GM18867 (cell line): ENCODE measurements around the gene PTRH2.

ENCODE experiments used
- ATAC-seq: cut with Tn5 transposase; IDR thresholded peaks from one replicate; pipeline ENCODE4 v1.9.1; 2021; ENCODE audit warnings: mild to moderate bottlenecking, moderate library complexity; ENCODE audit not compliant: unreplicated experiment

PTRH2 gene

DNA sequence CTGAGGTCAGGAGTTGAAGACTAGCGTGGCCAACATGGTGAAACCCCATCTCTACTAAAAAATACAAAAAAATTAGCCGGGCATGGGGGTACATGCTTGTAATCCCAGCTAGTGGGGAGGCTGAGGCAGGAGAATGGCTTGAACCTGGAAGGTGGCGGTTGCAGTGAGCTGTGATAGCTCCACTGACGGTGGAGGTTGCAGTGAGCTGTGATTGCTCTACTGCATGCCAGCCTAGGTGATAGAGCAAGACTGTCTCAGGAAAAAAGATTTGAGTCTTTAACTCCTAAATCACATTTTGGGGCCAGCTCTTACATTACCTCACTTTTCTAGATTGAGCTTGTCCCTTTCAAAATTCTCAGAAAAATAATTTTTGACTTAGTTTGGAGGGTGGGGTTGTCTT is 15.4 kb upstream of the PTRH2 start:
- ATAC-seq, result no peak

DNA sequence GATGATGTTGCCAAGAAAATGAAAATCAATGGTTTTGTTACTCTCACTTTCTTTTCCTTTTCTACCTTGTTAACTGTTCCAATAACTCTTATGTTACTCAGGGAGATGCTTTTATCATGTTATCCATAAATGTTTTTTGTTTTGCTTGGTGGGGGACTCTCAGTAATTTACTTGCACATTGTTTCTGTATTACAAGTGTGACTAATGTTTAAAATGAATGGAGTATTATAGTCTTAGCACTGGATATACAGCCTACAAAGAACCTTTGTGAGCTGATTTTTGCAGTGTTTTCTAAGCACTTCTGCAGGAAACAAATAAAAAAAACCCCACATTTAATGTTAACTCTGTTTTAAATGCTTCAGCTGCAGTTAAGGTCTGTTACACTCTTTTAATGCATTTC is 12.3 kb upstream of the PTRH2 start:
- no peak for ATAC-seq

DNA sequence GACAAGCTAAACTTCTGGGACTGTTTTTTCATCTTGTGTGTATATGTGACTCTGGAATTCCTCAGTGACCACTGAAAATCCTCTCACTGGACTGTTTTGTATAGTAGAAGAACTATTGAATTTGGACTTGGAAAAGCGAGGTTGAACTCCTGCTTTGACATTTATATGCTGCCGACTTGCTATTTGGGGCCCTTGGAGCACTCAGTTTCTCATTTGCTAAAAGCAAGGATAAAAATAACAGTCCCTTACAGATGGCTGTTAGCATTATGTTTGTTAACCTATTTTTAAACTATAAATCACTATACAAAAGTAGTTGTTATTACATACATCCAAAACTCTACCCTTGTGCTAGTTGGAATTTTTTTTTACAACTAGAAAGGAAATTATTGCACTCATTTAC is 9.2 kb upstream of the PTRH2 start:
- ATAC-seq, result no peak

DNA sequence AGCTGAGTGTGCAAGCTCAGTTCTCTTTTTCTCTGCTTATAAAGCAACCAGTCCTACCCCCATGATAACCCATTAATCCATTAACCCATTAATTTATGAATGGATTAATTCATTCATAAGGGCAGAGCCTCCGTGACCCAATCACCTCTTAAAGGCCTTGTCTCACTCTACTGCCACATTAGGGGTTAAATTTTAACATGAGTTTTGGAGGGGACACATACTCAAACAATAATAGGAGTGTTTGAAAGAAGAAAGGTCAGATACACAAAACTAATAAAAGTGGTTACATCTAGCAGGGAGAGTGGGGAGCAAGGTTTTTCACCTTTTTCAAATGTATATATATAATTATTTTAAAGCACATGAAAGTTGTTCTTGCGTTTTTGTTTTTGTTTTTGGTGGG is 7.0 kb upstream of the PTRH2 start:
- ATAC-seq, result no peak

DNA sequence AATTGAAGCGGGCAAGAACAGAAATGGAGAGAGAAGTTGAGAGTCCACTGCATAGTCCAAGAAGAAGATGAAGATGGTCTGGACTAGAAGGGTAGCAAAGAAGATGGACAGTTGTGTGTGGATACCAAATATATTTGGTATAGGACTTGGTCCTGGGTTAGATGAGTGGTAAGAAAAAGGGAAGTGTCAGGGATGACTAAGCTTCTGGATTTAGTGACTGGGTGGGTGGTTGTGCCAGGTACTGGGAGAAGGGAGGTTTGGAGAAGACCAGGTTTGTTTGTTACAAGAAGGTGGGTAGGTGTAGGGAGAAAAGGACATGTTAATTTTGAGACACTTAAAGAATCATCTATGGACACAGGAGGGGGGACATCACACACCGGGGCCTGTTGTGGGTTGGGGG is 5.6 kb upstream of the PTRH2 start:
- ATAC-seq, result no peak

DNA sequence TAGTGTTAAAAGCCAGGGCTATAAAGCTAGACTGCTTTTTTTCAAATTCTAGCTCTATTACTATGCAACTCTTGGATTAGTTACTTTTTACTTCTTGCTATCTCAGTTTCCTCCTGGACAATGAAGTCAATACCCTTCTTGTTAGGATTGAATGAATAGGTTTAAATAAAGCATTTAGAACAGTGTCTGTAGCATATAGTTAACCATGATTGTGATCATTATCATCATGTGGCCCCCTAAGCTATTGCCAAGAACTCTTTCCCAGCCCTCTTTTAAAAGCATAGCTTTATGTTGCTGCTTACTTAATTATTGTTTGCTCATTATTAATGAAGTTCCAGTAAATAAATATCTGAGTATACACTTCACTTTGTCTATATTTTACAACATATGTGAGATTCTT is 4.7 kb upstream of the PTRH2 start:
- no peak for ATAC-seq

DNA sequence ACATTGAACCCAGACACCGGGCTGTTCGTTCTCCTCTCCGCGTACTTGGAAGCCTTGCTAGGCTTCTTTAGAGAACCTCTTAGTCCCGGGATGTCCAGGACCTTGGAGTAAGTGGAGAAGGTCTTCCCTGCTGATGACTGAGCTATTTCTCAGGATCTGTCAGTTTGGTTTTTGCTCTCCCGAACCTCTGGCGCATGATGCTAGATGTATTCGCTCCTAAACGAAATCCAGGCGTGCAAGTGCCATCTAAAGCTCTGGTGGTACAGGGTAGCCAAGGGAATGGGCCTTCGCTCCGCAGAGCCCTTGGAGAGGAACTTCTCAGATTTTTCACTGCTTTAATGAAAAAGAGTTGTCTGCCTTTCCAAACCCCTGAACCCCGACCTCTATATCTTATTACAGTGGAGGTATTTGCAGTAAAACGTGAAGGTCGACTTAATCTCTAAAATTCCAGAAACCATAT is 771 bp upstream of the PTRH2 start:
- no peak for ATAC-seq

DNA sequence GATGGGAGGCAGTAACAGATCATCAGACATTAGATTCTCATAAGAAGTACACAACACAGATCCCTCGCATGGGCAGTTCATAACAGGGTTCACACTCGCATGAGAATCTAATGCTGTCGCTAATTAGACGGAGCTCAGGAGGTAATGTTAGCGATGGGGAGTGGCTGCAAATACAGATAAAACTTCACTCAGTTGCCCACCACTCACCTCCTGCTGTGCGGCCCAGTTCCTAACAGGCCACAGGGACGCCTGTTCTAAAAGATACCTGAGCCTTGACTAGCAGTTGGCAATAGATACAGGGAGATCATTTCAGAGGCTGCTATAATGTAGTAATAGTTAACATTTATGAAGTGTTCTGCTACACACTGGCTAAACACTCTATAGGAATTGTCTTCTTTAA is 4.9 kb downstream of the PTRH2 start:
- ATAC-seq, result no peak

DNA sequence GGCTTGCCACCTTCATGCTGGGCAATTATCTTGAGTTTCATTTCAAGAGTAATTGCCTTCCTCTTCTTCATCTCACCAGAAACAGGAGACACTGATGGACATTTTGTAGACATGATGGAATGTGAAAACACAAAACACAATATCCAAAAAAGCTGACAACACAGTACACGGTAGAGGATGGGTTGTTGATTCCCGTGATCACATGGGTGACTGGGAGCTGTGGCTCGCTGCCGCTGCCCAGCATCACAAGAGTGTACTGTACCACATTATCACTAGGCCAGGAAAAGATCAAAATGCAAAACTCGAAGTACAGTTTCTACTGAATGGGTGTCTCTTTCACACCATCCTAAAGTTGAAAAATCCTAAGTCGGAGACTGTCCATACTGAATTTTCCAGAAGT is 7.4 kb downstream of the PTRH2 start:
- no peak for ATAC-seq

DNA sequence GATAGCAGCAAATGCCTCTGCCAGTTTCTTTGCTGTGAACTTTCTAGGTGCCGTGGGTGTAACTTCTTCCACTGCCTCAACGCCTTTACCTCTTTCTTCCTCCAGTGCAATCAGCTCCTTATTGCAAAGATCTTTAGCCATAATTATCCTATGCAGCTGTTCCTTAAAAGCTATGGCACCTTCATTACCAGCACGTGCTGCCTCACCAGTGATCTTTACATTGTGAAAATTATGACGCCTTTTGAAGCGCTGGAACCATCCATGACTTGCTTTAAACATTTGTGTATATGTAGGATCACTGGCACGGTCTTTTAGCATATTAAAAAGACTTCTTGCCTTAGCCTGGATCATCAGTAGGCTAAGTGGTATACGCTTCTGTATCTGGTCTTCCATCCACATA is 8.0 kb downstream of the PTRH2 start:
- no peak for ATAC-seq

DNA sequence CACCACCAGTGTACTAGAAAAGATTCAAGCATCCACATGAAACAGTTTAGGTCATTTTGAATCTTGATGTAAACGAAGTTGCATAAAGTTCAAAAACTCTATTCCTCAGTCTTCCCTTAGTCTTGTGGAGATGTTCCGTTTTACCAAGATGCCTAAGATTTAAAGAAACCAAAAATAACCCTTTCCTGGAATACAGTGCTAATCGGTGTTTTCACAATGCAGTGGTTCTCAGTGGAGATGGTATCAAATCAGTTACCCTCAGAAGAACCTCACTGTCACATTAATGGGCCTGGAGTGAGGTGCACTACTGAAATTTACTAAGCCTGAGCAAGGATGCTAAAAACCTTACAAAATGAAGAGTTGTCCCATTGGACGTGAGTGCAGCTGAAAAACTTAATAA is 9.1 kb downstream of the PTRH2 start:
- no peak for ATAC-seq

DNA sequence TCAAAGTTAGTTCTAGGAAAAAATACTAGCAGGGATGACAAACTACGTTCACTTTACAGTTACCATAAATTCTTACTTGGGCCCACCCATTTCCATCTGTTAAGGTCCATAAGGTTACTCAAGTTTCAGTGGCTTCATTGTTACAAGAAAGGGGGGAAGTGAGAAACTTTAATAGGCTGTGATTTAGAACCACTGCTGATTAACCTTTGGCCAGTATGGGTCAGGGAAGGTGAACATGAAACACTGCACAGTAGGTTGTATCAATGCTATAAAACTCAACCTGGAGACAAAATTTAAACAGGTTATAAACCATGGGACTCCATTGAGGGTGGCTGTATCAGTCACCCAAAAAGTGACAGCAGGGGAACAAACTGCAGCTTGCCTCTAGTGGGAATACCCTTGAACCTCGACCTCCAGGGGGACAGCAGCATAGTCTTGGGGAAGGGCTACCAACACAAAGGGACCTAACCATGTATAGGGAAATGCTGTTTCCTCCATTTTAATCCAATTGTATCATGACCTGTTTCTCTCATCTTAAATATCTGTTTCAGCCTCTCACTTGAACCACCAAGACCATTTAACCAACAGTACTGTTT is 10.4 kb downstream of the PTRH2 start:
- ATAC-seq, result no peak

DNA sequence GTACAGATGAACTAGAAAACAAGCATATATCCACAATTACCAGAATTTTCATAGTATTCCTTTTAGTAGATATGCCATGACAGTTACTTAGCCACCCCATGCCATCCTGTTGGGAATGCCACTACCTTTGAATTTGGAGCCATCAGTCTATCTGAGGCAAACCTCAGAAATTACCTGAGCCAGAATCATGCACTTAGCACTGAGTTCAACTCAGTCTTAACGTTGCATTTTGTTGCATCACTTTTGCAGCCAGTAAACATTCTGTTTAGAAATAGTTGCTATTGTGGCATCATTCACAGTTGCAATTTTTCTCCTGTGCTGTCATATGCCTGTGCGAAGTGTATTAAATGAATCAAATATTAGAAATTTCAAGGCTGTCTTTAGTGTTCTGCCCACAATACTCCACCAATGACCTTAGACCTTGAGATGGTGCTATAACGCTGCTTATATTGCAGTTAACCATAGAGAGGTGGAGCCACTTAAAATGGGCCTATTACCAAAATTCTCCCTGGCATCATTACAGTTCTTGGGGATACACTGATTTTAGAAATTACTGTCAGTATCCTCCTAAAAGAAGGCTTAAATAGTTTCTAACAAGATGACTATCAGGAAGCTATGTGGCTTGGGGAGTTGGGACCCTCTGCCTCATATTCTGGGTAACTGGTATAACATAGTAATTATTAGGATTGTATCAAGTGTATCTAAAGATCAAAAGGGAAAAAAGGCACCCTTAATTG is 11.1 kb downstream of the PTRH2 start:
- ATAC-seq, result no peak

DNA sequence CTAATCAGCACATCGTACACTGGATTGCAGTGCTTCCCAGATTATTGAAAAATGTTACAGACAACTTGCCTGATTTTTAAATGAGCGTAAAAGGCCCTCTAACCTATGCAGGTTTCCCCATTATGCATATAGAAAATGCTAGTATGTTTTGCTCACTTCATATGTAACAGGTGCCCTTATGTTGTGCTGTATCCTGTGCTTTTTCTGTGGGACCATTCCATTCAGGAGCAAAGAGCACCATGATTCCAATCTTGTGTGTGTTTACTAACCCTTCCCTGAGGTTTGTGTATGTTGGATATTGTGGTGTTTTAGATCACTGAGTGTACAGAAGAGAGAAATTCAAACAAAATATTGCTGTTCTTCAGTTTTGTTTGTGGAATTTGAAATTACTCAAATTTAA is 12.9 kb downstream of the PTRH2 start:
- no peak for ATAC-seq

DNA sequence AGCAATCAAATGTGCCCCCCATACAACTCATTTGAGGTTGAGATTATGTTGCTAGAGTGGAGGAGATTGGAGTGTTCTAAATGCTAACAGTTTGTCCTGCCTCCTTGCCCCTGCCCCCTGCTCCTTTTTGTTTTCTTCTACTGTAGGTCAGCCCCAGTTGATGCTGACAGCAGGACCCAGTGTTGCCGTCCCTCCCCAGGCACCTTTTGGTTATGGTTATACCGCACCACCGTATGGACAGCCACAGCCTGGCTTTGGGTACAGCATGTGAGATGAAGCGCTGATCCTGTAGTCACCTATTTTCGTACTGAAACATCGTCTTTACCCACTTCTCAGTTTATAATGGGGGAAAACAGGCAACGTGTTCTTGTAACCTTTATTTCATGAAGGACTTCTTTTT is 13.6 kb downstream of the PTRH2 start:
- ATAC-seq, result no peak

DNA sequence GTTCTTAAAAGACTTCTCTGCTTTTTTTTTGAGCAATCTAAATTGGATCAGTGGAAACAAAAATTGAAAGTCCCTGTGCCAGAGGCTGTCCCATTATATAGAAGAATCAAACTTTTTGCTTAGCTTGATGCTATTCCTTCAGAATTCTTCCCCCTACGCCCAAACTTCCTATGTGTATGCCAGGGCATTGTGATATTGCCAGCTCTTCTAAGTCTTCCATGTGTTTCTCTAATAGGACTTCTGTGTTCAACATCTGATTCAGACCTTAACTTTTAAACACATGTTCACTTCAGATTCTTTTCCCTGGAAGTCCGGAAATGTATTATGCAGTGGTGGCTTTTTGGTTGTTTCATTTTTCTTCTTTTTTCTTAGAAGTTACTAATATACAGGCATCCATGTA is 18.7 kb downstream of the PTRH2 start:
- no peak for ATAC-seq

DNA sequence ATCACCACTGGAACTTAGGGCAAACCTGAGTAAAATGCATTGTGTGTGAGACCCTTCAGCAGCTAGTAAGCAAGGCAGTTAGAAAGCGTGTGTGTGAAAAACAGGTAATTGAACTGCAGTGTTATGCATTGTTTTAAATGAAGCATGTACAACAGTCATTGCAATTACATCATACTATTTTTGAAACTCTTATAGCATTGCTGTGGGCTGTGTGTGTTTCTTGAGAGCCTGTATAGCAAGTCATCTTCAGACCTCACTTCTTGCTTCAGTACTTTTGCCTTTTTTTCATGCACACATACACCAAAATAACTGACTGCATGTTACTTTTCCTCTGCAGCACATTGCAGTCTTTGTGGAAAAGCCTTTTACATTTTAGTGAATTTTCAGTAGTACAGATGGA is 19.2 kb downstream of the PTRH2 start:
- no peak for ATAC-seq

DNA sequence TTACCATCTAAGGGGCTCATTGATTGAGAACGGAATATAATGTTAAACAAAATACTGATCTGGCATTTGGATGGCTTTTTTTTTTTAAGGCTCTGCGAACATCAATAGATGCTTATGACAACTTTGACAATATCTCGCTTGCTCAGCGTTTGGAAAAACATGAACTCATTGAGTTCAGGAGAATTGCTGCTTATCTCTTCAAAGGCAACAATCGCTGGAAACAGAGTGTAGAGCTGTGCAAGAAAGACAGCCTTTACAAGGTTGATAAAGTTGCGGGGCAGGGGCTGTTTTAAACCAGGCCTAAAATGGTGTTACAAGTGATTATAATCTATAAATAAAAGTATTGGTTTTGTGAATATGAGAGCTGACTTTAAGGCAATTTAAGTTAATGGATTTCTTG is 22.3 kb downstream of the PTRH2 start:
- no peak for ATAC-seq

DNA sequence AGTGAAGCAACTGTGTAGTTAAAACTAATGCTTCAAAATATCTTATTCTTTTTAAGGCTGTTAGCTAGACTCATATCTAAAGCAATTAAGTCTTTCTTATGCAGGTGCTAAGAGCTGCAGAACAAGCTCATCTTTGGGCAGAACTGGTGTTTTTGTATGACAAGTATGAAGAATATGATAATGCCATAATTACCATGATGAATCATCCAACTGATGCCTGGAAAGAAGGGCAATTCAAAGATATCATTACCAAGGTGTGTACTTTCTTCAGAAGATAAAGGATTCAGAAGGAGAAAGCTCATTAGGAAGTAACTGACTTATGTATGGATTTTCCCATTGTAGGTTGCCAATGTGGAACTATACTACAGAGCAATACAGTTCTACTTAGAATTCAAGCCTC is 23.9 kb downstream of the PTRH2 start:
- no peak for ATAC-seq

DNA sequence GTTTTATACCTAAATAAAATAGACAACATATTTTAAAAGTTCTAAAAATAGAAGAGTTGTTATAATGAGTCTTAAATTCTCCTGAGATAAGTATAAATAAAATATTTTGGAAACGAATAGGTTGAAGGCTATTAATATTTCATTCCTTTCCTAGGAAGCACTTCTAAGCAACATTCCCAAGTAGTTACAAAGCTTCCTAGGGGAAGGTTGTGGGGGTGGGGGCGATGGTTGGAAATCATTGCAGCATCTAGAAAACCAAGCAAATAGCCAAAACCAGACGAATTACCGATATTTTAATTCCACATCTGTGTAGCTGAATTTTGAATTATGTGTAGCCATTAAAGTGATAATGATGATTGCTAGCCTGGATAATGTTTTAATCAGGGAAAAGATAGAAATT is 26.9 kb downstream of the PTRH2 start:
- ATAC-seq, result no peak

DNA sequence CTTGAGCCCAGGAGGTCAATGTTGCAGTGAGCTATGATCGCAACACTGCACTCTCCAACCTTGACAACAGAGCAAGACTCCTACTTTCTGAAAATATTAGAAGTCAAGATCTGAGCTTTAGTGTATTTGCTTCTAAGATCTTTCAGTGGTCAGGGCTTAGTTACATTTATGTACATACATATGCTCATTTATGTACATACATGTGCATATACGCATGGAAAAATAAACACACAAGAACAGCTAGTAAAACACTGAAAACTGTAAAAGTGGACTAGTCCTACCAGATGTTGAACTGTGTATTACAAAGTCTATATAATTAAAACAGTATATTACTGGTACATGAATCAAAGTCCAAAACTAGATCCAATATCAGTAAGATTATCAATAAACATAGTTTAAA is 28.3 kb downstream of the PTRH2 start:
- no peak for ATAC-seq

DNA sequence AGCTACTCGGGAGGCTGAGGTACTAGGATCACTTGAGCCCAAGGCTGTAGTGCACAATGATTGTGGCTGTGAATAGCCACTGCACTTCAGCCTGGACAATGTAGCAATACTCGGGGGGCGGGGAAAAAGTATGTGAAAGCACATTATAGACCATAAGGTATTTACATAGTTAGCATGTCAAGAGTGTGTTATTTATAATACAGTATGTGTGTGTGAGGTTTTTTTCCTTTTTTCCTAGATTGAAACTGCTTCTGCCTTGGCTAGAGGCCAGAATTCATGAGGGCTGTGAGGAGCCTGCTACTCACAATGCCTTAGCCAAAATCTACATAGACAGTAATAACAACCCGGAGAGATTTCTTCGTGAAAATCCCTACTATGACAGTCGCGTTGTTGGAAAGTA is 30.5 kb downstream of the PTRH2 start:
- ATAC-seq, result no peak

DNA sequence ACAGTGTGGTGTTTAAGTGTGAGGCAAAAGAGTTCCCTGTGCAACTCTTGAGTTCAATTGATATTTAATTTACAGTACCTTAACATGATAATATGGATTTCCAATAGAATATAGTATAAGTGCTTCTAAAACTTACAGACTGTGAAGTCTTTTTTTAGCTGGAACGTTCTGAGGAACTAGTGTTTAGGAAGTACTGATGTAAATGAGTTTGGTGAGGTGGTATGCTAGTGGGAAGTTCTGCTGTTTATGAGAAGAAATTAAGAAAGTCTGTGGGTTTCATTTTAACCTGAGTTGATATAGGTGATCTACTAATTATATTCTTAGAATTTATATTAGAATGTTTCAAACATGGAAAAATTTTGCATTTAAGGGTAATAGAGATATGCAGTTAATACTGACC is 32.0 kb downstream of the PTRH2 start:
- no peak for ATAC-seq
